Liver (tissue), 9 donors: ENCODE data around the gene NKAIN1. TPM values are rescaled to one million over a fixed set of nuclear protein-coding genes. Genes with fewer than 3 reads are reported as not detected.

Experiments used
- DNase-seq: peaks from one replicate; pipeline ENCODE4 v3.0.0-alpha.2; 2017; ENCODE audit warnings: low spot score
- H3K27ac ChIP-seq, 2 donors: one replicate each; pipeline ENCODE4 v1.7.0; 2013; ENCODE audit warnings: inconsistent platforms in 2 of 2, low read length in 2 of 2, control low read depth in 1 of 2, low read depth in 1 of 2, mild to moderate bottlenecking in 1 of 2
- H3K27me3 ChIP-seq, 4 donors: one replicate each; pipeline versions ENCODE4 v1.6.1 to v1.7.0; 2013; ENCODE audit warnings: low read length in 3 of 4, inconsistent platforms in 1 of 4, mild to moderate bottlenecking in 1 of 4, moderate library complexity in 1 of 4; ENCODE audit not compliant: control insufficient read depth in 4 of 4, insufficient read depth in 4 of 4
- H3K36me3 ChIP-seq, 4 donors: one replicate each; pipeline versions ENCODE4 v1.6.1 to v1.7.0; 2013; ENCODE audit warnings: low read length in 3 of 4, mild to moderate bottlenecking in 3 of 4, low read depth in 1 of 4, moderate library complexity in 1 of 4; ENCODE audit not compliant: control insufficient read depth in 4 of 4, insufficient read depth in 3 of 4
- H3K4me1 ChIP-seq, 4 donors: one replicate each; pipeline versions ENCODE4 v1.6.1 to v1.7.0; 2013; ENCODE audit warnings: low read length in 3 of 4, mild to moderate bottlenecking in 3 of 4, moderate library complexity in 1 of 4; ENCODE audit not compliant: control insufficient read depth in 4 of 4, insufficient read depth in 4 of 4
- H3K4me3 ChIP-seq, 3 donors: one replicate each; pipeline versions ENCODE4 v1.6.1 to v1.7.0; 2013; ENCODE audit warnings: low read length in 3 of 3, control low read depth in 1 of 3, low read depth in 1 of 3, mild to moderate bottlenecking in 1 of 3
- H3K9ac ChIP-seq, 2 donors: one replicate each; pipeline ENCODE4 v1.7.0; 2013; ENCODE audit warnings: low read length in 2 of 2, mild to moderate bottlenecking in 2 of 2, moderate library complexity in 2 of 2, control low read depth in 1 of 2, low read depth in 1 of 2
- H3K9me3 ChIP-seq, 4 donors: one replicate each; pipeline versions ENCODE4 v1.6.1 to v1.7.0; 2013; ENCODE audit warnings: low read length in 3 of 4; ENCODE audit not compliant: control insufficient read depth in 4 of 4
- CTCF ChIP-seq: fragments of 150-350 bp; IDR thresholded peaks from 2 replicates; pipeline ENCODE4 v1.5.1; 2017; ENCODE audit warnings: improper control_type of control experiment, low read depth, low read length; ENCODE audit not compliant: missing input control
- FOXA2 ChIP-seq: IDR thresholded peaks from 2 replicates; pipeline ENCODE4 v1.6.1; 2016; ENCODE audit warnings: antibody characterized with exemption
- HNF4A ChIP-seq, 2 donors: conservative IDR thresholded peaks; 2 replicates each; pipeline ENCODE4 v1.6.1; 2016; ENCODE audit warnings: antibody characterized with exemption in 2 of 2, mild to moderate bottlenecking in 2 of 2
- HNF4G ChIP-seq: IDR thresholded peaks from 2 replicates; pipeline ENCODE4 v1.6.1; 2016; ENCODE audit warnings: antibody characterized with exemption
- JUND ChIP-seq, 2 donors: IDR thresholded peaks; 2 replicates each; pipeline ENCODE4 v1.6.1; 2016; ENCODE audit warnings: antibody characterized with exemption in 2 of 2
- MAX ChIP-seq: IDR thresholded peaks from 2 replicates; pipeline ENCODE4 v1.6.1; 2016; ENCODE audit warnings: antibody characterized with exemption
- NR2F2 ChIP-seq: IDR thresholded peaks from 2 replicates; pipeline ENCODE4 v1.6.1; 2016; ENCODE audit warnings: antibody characterized with exemption
- RAD21 ChIP-seq, 2 donors: IDR thresholded peaks; 2 replicates each; pipeline ENCODE4 v1.6.1; 2016; ENCODE audit warnings: antibody characterized with exemption in 2 of 2, mild to moderate bottlenecking in 2 of 2
- REST ChIP-seq: IDR thresholded peaks from 2 replicates; pipeline ENCODE4 v1.6.1; 2016; ENCODE audit warnings: antibody characterized with exemption, mild to moderate bottlenecking
- TAF1 ChIP-seq: conservative IDR thresholded peaks from 2 replicates; pipeline ENCODE4 v1.6.1; 2016; ENCODE audit warnings: antibody characterized with exemption, mild to moderate bottlenecking
- YY1 ChIP-seq: IDR thresholded peaks from 2 replicates; pipeline ENCODE4 v1.6.1; 2016; ENCODE audit warnings: antibody characterized with exemption, mild to moderate bottlenecking
- WGBS: extraction: QIAGEN DNeasy Blood & Tissue Kit; methylation state at CpG from one replicate; pipeline ENCODE4 v1.1.7; 2013; 5-methylcytosine and 5-hydroxymethylcytosine counted together
- polyA plus RNA-seq, 2 donors: library from polyadenylated mRNA; stranded (reverse) in 1 of 2; unstranded in 1 of 2; fragments of 200-250 nt in 1 of 2; fragments of >200 nt in 1 of 2; fragmentation: Nextera tagmentation in 1 of 2; extraction: Ambion mirVana in 1 of 2; gene quantifications; one replicate each; pipeline versions ENCODE4 v1.2.1 to v1.2.3, GENCODE V29; 2013 to 2015
- total RNA-seq, 2 donors: library from RNA; depleted of rRNA; stranded (reverse); fragments of >200 nt; gene quantifications; one replicate each; pipeline ENCODE4 v1.2.3, GENCODE V29; 2014
- TF ChIP-seq, protein P1 (sequence below): IDR thresholded peaks from 2 replicates; pipeline ENCODE4 v1.6.1; 2016; ENCODE audit warnings: antibody characterized with exemption
- donor health status: healthy.
- donor health status: healthy.
- donor health status: healthy.
- donor health status: healthy.
- donor health status: healthy.

The NKAIN1 gene
- total and polyA plus RNA-seq, 4 donors, result not detected

GRCh38 chr1:31135973-31136600, 103.6 kb downstream of the NKAIN1 start:
- no peak overlapping the region for H3K27ac ChIP-seq

DNA sequence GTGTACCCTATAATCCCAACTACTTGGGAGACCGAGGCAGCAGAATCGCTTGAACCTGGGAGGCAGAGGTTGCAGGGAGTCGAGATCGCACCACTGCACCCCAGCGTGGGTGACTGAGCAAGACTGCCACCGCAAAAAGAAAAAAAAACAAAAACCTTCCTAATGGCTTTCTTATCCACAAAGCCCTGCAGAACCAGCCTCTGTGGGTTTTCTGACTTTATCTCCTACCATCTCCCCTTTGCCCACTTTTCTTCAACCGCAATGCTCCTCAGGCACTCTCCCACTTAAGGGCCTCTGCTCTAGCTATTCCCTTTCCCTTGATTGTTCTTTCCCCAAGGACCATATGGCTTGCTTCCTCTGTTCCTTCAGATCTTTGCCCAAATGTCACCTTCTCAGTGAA, 106.3 kb downstream of the NKAIN1 start:
- Histone ChIP-seq H3K27me3 (no peaks in the 10 kb centered on the region), H3K9ac (no peak overlapping the region), H3K27ac (no peak overlapping the region), H3K4me1 (no peaks in the 10 kb centered on the region), H3K9me3 (no peaks in the 10 kb centered on the region), H3K4me3 (no peak overlapping the region), H3K36me3 (no peaks in the 10 kb centered on the region)
- DNase-seq, result no peak
- TF ChIP-seq HNF4G (no peak), YY1 (no peak), CTCF (no peak), TAF1 (no peak), NR2F2 (no peak), MAX (no peak)
- 89% methylated on average over 7 of the region's 7 CpGs for WGBS

More at GRCh38 chr1:31135973-31136600, 103.6 kb downstream of the NKAIN1 start:
- Histone ChIP-seq H3K4me3 (no peak overlapping the region), H3K4me1 (no peaks in the 10 kb centered on the region), H3K36me3 (no peaks in the 10 kb centered on the region), H3K9me3 (no peaks in the 10 kb centered on the region), H3K9ac (no peak overlapping the region), H3K27me3 (no peaks in the 10 kb centered on the region)
- no peak for DNase-seq
- WGBS, result 88% methylated on average over 2 of the region's 2 CpGs
- no peak for TF ChIP-seq REST
- TF ChIP-seq NR2F2, result no peak
- no peak for TF ChIP-seq TAF1
- no peak for TF ChIP-seq MAX
- TF ChIP-seq FOXA2, result no peak
- TF ChIP-seq RAD21 (IDR thresholded peaks at IDR 0.05), result no peak
- no peak for TF ChIP-seq JUND (IDR thresholded peaks at IDR 0.05)
- no peak for TF ChIP-seq HNF4A (conservative IDR thresholded peaks at IDR 0.05)
- TF ChIP-seq, protein P1, sequence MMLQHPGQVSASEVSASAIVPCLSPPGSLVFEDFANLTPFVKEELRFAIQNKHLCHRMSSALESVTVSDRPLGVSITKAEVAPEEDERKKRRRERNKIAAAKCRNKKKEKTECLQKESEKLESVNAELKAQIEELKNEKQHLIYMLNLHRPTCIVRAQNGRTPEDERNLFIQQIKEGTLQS, result no peak

Other genes with a start within 250 kb of the NKAIN1 start
- gene PUM1, start 174.2 kb downstream of the NKAIN1 start, total RNA-seq, result 10 to 100 TPM; 41.1 to 49.2 TPM
- 10 to 100 TPM; 18.1 to 19.3 TPM for gene PUM1, start 174.2 kb downstream of the NKAIN1 start, polyA plus RNA-seq
- 10 to 100 TPM; 26.9 to 74.3 TPM for gene SNRNP40, start 56.9 kb upstream of the NKAIN1 start, total RNA-seq
- 10 to 100 TPM; 12.3 to 12.7 TPM for gene SNRNP40, start 56.9 kb upstream of the NKAIN1 start, polyA plus RNA-seq
- 1 to 10 TPM; 7.4 to 9.0 TPM for gene ZCCHC17, start 57.1 kb upstream of the NKAIN1 start, total RNA-seq
- gene ZCCHC17, start 57.1 kb upstream of the NKAIN1 start, polyA plus RNA-seq, result 10 to 100 TPM in 1 of 2 donors, 1 to 10 TPM in 1; 9.4 to 15.1 TPM
- 10 to 100 TPM in 1 of 2 donors, 1 to 10 TPM in 1; 4.2 to 28.2 TPM for gene FABP3, start 133.2 kb upstream of the NKAIN1 start, total RNA-seq
- gene FABP3, start 133.2 kb upstream of the NKAIN1 start, polyA plus RNA-seq, result 1 to 10 TPM; 2.8 to 6.1 TPM
- gene SERINC2, start 173.3 kb upstream of the NKAIN1 start, total RNA-seq, result 10 to 100 TPM in 1 of 2 donors, 1 to 10 TPM in 1; 4.9 to 27.8 TPM
- gene SERINC2, start 173.3 kb upstream of the NKAIN1 start, polyA plus RNA-seq, result 10 to 100 TPM; 49.6 to 66.4 TPM